ENCODE measurements around the gene APOL6.

Gene APOL6

GRCh38 chr22:35633520-35633919 is 14.7 kb upstream of the APOL6 start:
- DNase-seq (ENCODE audit: low read depth, low spot score), result no peak
- no peak overlapping the region for H3K4me3 ChIP-seq (ENCODE audit: low read depth, low read length)
- TF ChIP-seq CTCF (IDR thresholded peaks at IDR 0.05; ENCODE audit: low read depth, low read length), result no peak
- in situ Hi-C loops (cut with HindIII; ENCODE audit: low sequenced_read_pairs), result no loop called here

GRCh38 chr22:35634015-35634414 is 14.2 kb upstream of the APOL6 start:
- no peak for TF ChIP-seq CTCF (IDR thresholded peaks at IDR 0.05; ENCODE audit: low read depth, low read length)
- H3K4me3 ChIP-seq (ENCODE audit: low read depth, low read length), result no peak overlapping the region
- no peak for DNase-seq (ENCODE audit: low read depth, low spot score)
- in situ Hi-C loops (cut with HindIII; ENCODE audit: low sequenced_read_pairs), result no loop called here

GRCh38 chr22:35634943-35635540 is 13.2 kb upstream of the APOL6 start:
- no peak for DNase-seq (ENCODE audit: low read depth, low spot score)
- no peak for TF ChIP-seq CTCF (IDR thresholded peaks at IDR 0.05; ENCODE audit: low read depth, low read length)
- in situ Hi-C loops (cut with HindIII; ENCODE audit: low sequenced_read_pairs), result no loop called here
- no peak overlapping the region for H3K4me3 ChIP-seq (ENCODE audit: low read depth, low read length)

GRCh38 chr22:35637254-35637653 is 11.0 kb upstream of the APOL6 start:
- in situ Hi-C loops (cut with HindIII; ENCODE audit: low sequenced_read_pairs), result no loop called here
- no peak for DNase-seq (ENCODE audit: low read depth, low spot score)
- no peak for TF ChIP-seq CTCF (IDR thresholded peaks at IDR 0.05; ENCODE audit: low read depth, low read length)
- no peak overlapping the region for H3K4me3 ChIP-seq (ENCODE audit: low read depth, low read length)

- no peak overlapping the region for H3K4me3 ChIP-seq (ENCODE audit: low read depth, low read length)
- DNase-seq (ENCODE audit: low read depth, low spot score), result no peak
- no peak for TF ChIP-seq CTCF (IDR thresholded peaks at IDR 0.05; ENCODE audit: low read depth, low read length)
- in situ Hi-C loops (cut with HindIII; ENCODE audit: low sequenced_read_pairs), result no loop called here
Measured at GRCh38 chr22:35638001-35638400, 10.2 kb upstream of the APOL6 start.

- TF ChIP-seq CTCF (IDR thresholded peaks at IDR 0.05; ENCODE audit: low read depth, low read length), result no peak
- H3K4me3 ChIP-seq (ENCODE audit: low read depth, low read length), result no peak overlapping the region
- in situ Hi-C loops (cut with HindIII; ENCODE audit: low sequenced_read_pairs), result no loop called here
- DNase-seq (ENCODE audit: low read depth, low spot score), result peak; percentile 45
Measured at GRCh38 chr22:35638410-35638809, 9.8 kb upstream of the APOL6 start.

Data from astrocyte of the spinal cord (primary cell).